NCI-H2081 treated with DMSO at 0.1 percent for 48 hours (cell line): ENCODE results near the gene MECP2.
"Not testable (repeated sequence)": the region's sequence is repeated elsewhere in the genome, so short reads cannot be mapped to it uniquely, and the experiment has no call there.

Experiments used
- DNase-seq: peaks from one replicate; lab custom pipeline; 2025; lab: John Stamatoyannopoulos, UW

Gene MECP2

DNA sequence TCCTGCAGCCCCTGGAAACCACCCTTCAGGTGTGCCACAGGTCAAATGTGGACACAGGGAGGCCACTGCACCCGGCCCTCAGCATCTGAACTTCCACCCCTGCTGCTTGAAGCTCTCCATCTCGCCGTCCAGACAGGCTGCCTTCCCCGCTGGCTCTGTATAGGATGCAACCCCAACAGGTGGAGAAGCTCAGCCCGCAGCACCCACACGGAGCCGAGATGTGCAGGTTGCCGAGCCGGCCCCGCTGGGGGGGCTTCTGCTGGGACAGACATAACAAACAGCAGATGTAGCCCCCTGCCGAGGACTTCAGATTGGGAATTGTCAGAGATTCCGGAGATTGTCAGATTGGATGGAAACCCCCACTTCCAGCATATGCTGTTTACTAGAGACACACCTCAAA is 104.4 kb downstream of the MECP2 start:
- no peak for DNase-seq

DNA sequence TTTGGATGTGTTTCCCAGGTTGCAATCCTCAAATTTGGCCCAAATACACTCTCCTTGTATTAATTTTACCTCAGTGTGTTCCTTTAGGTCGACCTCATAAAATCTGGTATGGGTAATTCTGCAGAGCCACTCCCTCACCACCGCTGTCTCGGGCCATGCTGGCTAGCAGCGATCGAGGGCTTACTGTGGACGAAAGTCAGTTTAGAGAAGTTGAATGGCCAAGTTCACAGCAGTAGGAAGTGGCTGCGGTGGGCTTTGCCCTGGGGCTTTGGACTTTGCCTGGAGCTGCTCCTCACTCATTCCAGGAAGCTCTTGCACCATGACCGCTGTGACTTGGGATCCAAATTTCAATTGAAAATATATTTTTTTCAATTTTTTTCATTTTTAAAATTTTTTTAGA is 105.3 kb downstream of the MECP2 start:
- no peak for DNase-seq

DNA sequence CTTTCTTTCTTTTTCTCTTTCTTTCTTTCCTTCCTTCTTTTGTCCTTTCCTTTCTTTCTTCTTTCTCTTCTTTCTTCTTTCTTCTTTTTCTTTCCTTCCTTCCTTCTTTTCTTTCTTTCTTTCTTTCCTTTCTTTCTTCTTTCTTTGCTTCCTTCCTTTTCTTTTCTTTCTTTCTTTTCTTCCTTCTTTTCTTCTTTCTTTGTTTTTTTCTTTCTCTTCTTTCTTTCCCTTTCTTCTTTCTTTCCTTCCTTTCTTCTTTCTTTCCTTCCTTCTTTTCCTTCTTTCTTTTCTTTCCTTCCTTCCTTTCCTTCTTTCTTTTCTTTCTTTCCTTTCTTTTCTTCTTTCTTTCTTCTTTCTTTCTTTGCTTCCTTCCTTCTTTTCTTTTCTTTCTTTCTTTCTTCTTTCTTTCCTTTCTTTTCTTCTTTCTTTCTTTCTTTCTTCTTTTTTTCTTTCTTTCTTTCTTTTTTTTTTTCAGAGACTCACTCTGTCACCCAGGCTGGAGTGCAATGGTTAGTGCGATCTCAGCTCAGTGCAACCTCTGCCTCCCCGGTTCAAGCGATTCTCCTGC is 106.4 kb downstream of the MECP2 start:
- DNase-seq, result no peak

DNA sequence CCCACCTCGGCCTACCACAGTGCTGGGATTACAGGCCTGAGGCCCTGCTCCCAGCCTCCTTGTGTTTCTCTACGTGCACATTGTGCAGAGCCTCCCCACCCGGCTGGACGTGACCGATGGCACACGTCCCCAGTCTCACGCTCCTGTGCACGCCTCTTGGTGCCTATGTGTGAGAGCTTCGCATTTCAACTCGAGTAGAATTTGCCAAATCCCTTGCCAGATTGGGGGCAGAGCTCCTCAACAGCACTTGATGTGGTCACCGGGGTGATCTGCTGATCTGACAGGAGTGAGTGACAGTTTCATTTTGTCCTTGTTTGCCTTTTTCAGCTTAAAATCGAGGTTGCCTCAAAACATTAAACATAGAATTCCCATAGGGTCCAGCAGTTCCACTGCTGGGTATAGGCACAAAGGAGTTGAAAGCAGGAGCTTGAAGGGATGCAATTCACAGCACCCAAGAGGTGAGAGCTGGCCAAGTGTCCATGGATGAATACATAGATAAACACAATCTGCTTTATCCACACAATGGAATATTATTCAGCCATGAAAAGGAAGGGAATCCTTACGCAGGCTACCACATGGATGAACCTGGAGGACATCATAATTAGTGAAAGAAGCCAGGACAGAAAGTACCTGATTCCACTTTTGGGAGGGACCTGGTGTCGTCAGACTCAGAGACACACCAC is 107.4 kb downstream of the MECP2 start:
- no peak for DNase-seq

DNA sequence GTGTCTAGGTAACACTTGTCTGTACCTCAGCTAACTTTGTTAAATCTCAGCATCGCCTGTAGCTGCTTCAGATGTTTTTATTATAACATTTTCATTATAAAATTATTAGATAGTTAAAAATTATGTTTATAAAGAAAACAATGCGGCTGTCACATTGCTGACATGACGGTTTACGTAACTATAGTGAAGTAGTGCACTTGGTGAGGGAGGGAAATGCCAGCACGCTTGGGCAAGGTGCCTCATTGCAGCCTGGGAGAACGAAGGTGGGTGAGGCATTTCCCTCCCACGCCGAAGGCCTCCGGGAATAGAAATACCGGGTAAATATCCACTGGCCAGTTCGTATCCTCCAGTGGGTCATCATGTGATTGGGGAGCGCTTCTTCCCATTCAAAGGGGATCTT is 109.0 kb downstream of the MECP2 start:
- no peak for DNase-seq

DNA sequence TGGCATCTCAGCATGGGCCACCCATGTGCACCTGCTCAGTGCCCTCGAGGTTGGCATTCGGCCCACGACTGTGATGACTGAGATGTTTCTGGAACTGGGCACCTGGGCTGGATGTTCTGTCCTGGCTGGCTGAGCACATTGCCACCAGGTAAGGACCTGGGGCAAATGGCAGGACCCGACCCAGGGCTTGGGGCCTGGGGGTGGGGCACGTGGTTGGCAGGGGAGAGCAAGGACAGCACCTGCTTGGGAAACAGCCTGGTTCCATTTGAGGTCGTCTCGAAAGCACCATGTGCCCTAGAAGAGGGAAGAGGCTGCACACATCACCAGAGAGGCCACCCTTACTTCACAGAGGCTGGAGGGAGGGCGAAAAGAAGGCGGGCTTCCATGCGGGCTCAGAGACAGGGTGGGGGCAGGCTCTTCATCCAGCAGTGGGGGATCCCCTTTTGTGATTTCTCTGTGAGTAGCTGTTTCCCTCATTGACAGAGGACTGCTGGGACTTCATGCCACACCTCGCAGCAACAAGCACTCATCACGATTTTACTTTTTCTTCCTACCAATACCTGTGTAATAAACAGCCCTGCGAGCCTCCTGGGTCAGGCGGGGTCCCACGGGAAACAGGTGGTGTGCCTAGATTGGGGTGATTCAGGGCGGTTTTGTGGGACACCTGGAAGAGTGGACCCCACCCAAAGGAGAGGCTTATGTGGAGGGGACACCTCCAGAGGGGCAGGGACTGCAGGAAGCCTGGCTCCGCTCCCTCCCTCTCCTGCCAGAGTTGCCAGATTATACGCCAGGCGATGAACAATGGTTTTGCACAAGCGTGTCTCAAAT is 113.0 kb downstream of the MECP2 start:
- no peak for DNase-seq

DNA sequence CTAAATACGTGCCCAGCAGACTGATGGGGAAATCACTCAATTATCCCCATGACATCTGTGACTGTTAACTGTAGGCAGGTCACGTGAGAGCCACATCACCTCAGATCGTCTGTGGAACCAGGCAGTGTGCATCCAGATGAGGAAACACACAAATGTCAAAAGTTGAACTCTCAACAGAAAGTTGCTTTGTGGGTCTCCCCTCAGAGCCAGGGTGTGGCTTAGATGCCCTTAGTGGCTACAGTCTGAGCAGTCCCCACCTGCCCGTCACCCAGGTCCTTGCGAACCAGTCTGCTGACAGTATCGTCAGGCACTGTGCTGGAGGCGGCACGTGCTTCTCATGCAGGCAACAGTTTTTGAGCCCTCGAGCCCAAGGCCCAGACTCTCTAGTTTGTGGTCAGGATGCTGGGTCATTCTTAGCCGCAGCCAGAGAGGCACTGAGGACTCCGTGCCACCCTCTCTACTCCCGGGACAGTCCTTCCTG is 114.2 kb downstream of the MECP2 start:
- DNase-seq, result no peak

DNA sequence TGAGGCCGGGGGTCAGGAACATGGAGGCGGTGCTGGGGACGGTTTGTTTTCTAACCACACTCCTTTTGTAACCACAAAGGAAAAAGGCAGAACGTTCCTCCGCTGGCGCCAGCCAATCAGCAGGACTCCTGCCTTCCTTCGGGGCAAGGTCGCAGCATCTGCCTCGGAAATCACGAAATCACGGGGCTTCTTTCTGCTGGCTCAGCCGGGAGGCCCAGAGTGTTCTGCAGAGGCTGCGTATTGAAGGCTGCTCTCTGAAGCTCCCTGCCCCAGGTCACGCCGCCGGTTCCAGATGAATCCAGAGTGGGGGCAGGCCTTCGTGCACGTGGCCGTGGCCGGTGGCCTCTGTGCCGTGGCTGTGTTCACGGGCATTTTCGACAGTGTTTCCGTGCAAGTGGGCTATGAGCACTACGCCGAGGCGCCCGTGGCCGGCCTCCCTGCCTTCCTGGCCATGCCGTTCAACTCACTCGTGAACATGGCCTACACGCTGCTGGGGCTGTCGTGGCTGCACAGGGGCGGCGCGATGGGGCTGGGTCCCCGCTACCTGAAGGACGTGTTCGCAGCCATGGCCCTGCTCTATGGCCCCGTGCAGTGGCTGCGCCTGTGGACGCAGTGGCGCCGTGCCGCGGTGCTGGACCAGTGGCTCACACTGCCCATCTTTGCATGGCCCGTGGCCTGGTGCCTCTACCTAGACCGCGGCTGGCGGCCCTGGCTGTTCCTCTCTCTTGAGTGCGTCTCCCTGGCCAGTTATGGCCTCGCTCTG is 115.6 kb downstream of the MECP2 start:
- no peak for DNase-seq

DNA sequence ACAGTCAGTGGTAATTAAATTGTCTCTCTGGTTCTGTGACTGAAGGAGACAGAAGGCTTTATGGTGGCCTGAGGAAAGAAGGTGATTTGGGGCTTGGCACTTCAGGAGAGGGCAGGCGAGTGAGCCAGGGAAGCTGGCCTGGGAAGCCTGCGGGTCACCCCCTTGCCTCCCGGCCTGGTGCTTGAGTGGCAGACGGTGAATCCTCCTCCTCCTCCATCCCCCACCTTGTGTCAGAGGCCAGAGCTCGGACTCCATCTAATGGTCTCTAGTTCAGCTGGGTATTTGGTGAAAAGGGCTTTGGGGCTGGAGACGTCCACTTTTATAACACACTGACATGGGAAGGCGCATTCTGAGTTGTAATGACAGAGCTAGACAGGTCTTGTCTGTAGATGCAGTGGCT is 116.3 kb downstream of the MECP2 start:
- no peak for DNase-seq

DNA sequence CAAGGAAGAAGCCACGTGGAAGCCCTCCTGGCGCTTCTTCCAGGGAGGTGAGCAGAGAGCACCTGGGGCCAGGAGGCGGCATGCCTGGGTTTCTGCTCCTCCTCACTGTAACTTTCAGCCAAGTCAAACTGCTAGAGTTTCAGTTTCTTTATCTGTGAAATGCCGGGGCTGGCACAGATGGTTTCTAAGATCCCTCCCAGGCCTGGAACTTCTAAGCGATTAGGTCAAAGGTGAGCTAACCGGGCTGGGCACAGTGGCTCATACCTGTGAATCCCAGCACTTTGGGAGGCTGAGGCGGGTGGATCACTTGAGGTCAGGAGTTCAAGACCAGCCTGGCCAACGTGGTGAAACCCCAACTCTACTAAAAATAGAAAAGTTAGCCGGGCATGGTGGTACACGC is 117.1 kb downstream of the MECP2 start:
- DNase-seq, result not testable (repeated sequence)

DNA sequence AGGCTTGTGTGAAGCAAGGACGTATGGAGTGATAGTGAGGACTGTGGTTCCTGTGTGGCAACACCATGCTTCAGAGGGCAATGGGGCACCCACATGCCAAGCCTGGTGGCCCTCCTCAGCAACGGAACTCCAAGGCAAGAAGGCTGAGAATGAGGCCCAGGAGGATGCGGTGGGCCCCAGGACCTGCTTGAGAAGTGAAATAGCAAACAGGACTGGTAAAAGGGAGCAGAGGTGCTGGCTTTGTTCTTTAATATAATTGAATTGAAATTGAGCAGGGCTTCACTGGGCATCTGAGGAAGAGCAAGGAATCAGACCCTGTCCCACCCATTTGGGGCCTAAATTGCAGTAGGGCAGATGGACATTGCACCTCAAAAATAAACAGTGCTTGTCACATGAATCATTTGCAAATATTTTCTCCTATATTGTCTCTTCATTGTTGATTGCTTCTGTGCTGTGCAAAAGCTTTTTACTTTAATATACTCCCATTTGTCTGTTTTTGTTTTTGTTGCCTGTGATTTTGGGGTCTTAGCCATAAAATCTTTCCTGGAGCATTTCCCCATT is 122.7 kb downstream of the MECP2 start:
- DNase-seq, result no peak

DNA sequence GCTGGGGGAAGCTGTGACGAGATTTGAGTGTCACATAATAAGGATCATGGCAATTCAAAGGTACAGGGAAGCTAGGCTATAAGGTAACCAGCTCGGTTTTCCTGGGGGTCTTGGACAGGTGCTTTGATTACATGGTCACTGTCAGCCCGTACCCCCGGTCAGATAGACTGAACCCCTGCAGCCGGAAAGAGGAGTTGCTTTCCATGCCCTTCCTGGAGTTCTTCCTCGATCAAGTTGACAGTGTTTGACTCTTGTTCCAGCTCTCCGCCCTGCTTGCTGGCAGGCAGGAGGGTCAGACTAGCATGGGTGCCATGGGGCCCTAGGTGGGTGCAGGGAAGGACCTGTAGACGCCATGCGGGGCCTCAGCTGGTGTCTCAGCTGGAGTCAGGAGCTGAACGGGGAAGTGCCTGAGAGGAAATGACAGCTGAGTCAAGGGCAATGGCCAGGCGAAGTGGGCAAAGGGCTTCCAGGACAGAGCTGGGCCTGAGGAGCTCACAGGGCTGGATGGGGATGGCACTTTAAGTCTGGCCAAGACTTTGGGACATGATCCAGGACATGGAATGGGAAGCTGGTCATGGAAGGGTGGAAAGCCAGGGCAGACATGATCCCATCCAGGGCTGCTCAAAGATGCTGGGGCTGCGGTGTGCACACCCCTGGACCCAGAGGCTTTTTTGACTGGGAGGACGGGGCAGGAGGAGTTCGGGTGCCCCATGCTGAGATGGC is 123.4 kb downstream of the MECP2 start:
- DNase-seq, result no peak

DNA sequence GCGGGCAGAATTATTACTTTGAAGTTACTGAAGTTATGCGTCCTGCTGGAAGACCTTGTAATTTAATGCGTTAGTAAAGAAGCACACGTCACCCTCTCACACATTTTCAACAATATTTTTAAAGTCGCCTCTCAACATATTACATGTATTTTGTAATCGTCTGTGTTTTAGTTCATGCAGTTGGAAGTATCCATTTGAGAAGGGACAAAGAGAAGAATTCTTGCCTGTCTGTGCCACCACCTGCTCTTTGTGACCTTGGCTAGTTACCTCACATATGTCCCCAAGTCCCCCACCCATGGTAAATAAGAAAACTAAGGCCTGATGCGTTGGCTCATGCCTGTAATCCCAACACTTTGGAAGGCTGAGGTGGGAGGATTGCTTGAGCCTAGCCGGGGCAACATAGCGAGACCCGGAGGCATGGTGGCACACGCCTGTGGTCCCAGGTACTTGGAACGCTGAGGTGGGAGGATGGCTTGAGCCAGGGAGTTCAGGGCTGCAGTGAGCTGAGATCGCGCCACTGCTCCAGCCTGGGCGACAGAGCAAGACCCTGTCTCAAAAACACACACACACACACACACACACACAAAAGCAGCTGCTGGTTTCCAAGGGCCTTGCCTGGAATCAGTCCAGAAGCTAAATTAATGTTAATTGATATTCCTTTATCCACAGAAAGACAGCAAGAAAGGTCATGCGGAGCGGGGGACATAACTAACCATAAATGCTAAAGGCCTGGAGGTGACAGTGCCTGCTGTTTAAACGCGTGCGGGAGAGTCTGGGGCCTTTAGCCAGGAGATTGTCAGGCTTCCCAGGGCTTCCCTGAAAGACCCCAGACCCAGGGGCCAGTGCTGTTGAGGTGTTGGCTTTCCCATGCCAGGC is 124.2 kb downstream of the MECP2 start:
- no peak for DNase-seq

DNA sequence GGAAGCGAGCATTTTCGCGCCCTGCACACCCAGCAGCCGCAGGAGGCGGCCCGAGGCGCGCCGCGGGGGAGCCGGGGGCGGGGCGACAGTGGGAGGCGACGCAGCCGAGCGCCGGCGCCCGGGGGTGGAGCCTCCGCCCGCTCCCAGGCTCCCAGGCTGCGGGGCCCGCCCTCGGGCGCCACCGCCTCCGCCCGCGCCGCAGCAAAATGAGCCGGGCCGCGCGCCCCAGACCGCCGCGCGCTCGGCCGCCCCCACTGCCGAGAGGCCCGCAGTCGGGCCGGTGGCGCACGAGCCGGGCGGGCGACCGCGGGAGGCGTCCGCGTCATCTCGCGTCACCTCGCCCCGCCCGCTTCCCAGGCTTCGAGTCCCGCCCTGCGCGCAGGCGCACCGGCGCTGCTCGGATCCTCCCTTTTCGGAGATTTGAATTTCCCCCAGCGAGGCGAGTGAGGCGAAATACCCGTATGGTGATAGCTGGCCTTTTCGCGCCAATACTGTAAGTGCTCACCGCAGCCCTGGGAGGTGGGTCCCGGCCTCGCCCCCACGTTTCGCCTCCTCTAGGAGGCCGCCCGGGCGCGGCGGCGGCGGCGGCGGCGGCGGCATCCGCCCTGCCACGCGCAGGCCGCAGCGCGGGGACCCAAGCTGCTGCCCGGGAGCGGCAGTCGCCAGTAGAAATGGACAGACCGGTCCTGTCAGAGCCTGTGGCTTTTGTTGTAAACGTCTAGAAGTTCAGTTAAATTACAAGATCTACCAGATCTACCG is 125.0 kb downstream of the MECP2 start, which contains the start of gene TMEM187:
Gene TMEM187 (plus strand): TSS at position 387 of the 759 bp plus-strand sequence. CDS start 9,309 bp downstream, outside the sequence.
- DNase-seq, result peak; percentile 27
